NCI-H2029 (cell line): Measurements from ENCODE around the gene ZNF302.
"Not testable (repeated sequence)": the region's sequence is repeated elsewhere in the genome, so short reads cannot be mapped to it uniquely, and the experiment has no call there.

Experiments
- DNase-seq: peaks from one replicate; lab custom pipeline; 2025; lab: John Stamatoyannopoulos, UW

ZNF302 gene

GRCh38 chr19:34673590-34673989 is 3.9 kb upstream of the ZNF302 start:
- DNase-seq = no peak

GRCh38 chr19:34675250-34675649 is 2.2 kb upstream of the ZNF302 start:
- DNase-seq = no peak

- no peak for DNase-seq
Observed at GRCh38 chr19:34675919-34676318, 1.6 kb upstream of the ZNF302 start.

GRCh38 chr19:34676697-34677385 is 637 bp upstream of the ZNF302 start, which contains the start of gene SCGB2B2:
SCGB2B2 (minus strand) TSS chr19:34677159; CDS start chr19:34594563, 82,596 bp downstream.
- DNase-seq = peak; percentile 82

- no peak for DNase-seq
Observed at GRCh38 chr19:34678085-34678412, 571 bp downstream of the ZNF302 start.

GRCh38 chr19:34678421-34678820 is 943 bp downstream of the ZNF302 start:
- no peak for DNase-seq

- DNase-seq = no peak
Observed at GRCh38 chr19:34681478-34681877, 4.0 kb downstream of the ZNF302 start.

GRCh38 chr19:34685266-34685665 is 7.8 kb downstream of the ZNF302 start:
- not testable (repeated sequence) for DNase-seq

GRCh38 chr19:34686455-34686854 is 9.0 kb downstream of the ZNF302 start:
- DNase-seq = no peak

- DNase-seq = no peak
Observed at GRCh38 chr19:34687348-34687747, 9.9 kb downstream of the ZNF302 start.

- DNase-seq = no peak
Observed at GRCh38 chr19:34688592-34688991, 11.1 kb downstream of the ZNF302 start.

GRCh38 chr19:34690372-34690771 is 12.9 kb downstream of the ZNF302 start:
- DNase-seq = no peak

GRCh38 chr19:34692549-34692948 is 15.1 kb downstream of the ZNF302 start:
- DNase-seq = no peak

- DNase-seq = peak; percentile 95
Observed at GRCh38 chr19:34707661-34708060, 30.2 kb downstream of the ZNF302 start.

- no peak for DNase-seq
Observed at GRCh38 chr19:34711890-34712289, 34.4 kb downstream of the ZNF302 start.

GRCh38 chr19:34712395-34713261 is 35.1 kb downstream of the ZNF302 start:
- peak; percentile 78 for DNase-seq

- DNase-seq = no peak
Observed at GRCh38 chr19:34713262-34713637, 35.8 kb downstream of the ZNF302 start.

- no peak for DNase-seq
Observed at GRCh38 chr19:34715357-34715756, 37.9 kb downstream of the ZNF302 start.

GRCh38 chr19:34722353-34722752 is 44.9 kb downstream of the ZNF302 start:
- DNase-seq = no peak

GRCh38 chr19:34725400-34725799 is 47.9 kb downstream of the ZNF302 start:
- no peak for DNase-seq

- DNase-seq = no peak
Observed at GRCh38 chr19:34731019-34731829, 53.7 kb downstream of the ZNF302 start.

- DNase-seq = no peak
Observed at GRCh38 chr19:34731964-34732363, 54.5 kb downstream of the ZNF302 start.
